Transverse colon (tissue), 4 donors: Measurements from ENCODE around the gene C19orf44. TPM values are rescaled to one million over a fixed set of nuclear protein-coding genes. Genes with fewer than 3 reads are reported as not detected.
"Not testable (repeated sequence)": the region's sequence is repeated elsewhere in the genome, so short reads cannot be mapped to it uniquely, and the experiment has no call there.

ENCODE experiments used
- DNase-seq: peaks from one replicate; pipeline ENCODE4 v3.0.0-alpha.2; 2019
- H3K27ac ChIP-seq, 4 donors: fragments of 200-600 bp; sonication (generic); 2 replicates each; pipeline ENCODE4 v1.5.1; 2016 to 2018; ENCODE audit warnings: inconsistent platforms in 4 of 4
- H3K27me3 ChIP-seq: fragments of 200-600 bp; sonication (generic); 2 replicates; pipeline ENCODE4 v1.5.1; 2017; ENCODE audit warnings: inconsistent platforms
- H3K36me3 ChIP-seq, 4 donors: fragments of 200-600 bp; sonication (generic); 2 replicates each; pipeline ENCODE4 v1.5.1; 2017 to 2019; ENCODE audit warnings: inconsistent platforms in 4 of 4
- H3K4me1 ChIP-seq, 4 donors: fragments of 200-600 bp; sonication (generic); 2 replicates each; pipeline ENCODE4 v1.5.1; 2017 to 2020; ENCODE audit warnings: inconsistent platforms in 4 of 4
- H3K4me3 ChIP-seq, 4 donors: fragments of 200-600 bp; sonication (generic); 1 replicate in 1 of 4; 2 replicates in 3 of 4; pipeline versions ENCODE4 v1.5.1 to v1.6.1; 2017 to 2019; ENCODE audit warnings: inconsistent platforms in 4 of 4
- H3K9me3 ChIP-seq, 2 donors: fragments of 200-600 bp; sonication (generic); 2 replicates each; pipeline ENCODE4 v1.5.1; 2017 to 2019; ENCODE audit warnings: inconsistent platforms in 2 of 2
- EP300 ChIP-seq: sonication (generic); formaldehyde crosslinking; IDR thresholded peaks from one replicate; pipeline ENCODE4 v1.6.1; 2017; ENCODE audit warnings: antibody characterized with exemption, low read depth
- POLR2A ChIP-seq: fragments of 450-650 bp; IDR thresholded peaks from one replicate; pipeline ENCODE4 v1.6.1; 2016; ENCODE audit warnings: antibody characterized with exemption, mild to moderate bottlenecking, moderate library complexity
- POLR2AphosphoS5 ChIP-seq, 3 donors: sonication (generic); formaldehyde crosslinking; IDR thresholded peaks; one replicate each; pipeline ENCODE4 v1.6.1; 2016; ENCODE audit warnings: antibody characterized with exemption in 3 of 3
- WGBS, 2 donors: methylation state at CpG; one replicate each; pipeline ENCODE4 v1.1.5; 2018; ENCODE audit warnings: low coverage in 1 of 2; 5-methylcytosine and 5-hydroxymethylcytosine counted together
- in situ Hi-C, 4 donors: fragments of 200-750 bp; cut with MboI; loops; one replicate each; pipeline versions ENCODE4 v1.15.0 to v1.15.1; 2017; ENCODE audit warnings: low sequenced_read_pairs in 3 of 4, low pct_ligation_motif_present in 1 of 4, low pct_unique_long_range_greater_than_20kb in 1 of 4
- intact Hi-C: fragments of 100-400 bp; cut with DNase I; formaldehyde crosslinking; loops from one replicate; pipeline ENCODE4 v1.15.1; 2023; ENCODE audit warnings: low total_unique reads
- total RNA-seq, 4 donors: library from RNA; depleted of rRNA; stranded (reverse); fragments of >200 nt; gene quantifications; one replicate each; pipeline ENCODE4 v1.1.0, GENCODE V29; 2016
- TF ChIP-seq, protein P1 (sequence below), 5 experiments: fragments of 200-600 bp in 3 of 5; fragments of 450-650 bp in 2 of 5; sonication (generic) in 3 of 5; IDR thresholded peaks; 1 replicate in 2 of 5; 2 replicates in 3 of 5; pipeline ENCODE4 v1.5.1; 2016 to 2017; ENCODE audit warnings: antibody characterized with exemption in 5 of 5, inconsistent platforms in 3 of 5, mild to moderate bottlenecking in 2 of 5, moderate library complexity in 1 of 5

The C19orf44 gene
- total RNA-seq, 4 donors from 2014 or later = 0.20 to 6.7 (median 1.6) TPM

DNA sequence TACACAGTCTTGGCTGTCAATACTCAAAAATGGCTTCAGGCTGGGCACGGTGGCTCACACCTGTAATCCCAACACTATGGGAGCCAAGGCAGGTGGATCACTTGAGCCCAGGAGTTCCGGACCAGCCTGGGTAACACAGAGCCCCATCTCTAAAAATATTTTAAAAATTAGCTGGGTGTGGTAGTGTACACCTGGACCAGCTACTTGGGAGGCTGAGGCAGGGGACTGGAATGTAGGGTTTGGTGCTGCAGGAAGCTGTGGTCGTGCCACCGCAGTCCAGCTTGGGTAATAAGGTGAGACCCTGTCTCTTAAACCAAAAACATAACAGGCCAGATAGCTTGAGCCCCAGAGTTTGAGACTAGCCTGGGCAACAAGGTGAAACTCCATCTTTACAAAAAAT is 52.8 kb downstream of the C19orf44 start:
- H3K27me3 ChIP-seq = no peaks in the 10 kb centered on the region
- H3K36me3 ChIP-seq = peaks cover 0 to 12% (median 5%) of the 10 kb centered on the region in 4 donors
- no peaks in the 10 kb centered on the region for H3K9me3 ChIP-seq
- H3K27ac ChIP-seq = no peak overlapping the region
- in situ Hi-C loops = no loop called here
- no peak for TF ChIP-seq POLR2AphosphoS5 (IDR thresholded peaks at IDR 0.05)
- intact Hi-C loops = no loop called here
- H3K4me3 ChIP-seq = no peak overlapping the region
- DNase-seq = no peak
- H3K4me1 ChIP-seq = peaks cover 0 to 4% (median 0%) of the 10 kb centered on the region in 4 donors
- 92% methylated on average over 4 of the region's 4 CpGs; no CpG with 5 or more reads in 1 of the 2 donors for WGBS, 2 donors

- intact Hi-C loops, H3K9me3 ChIP-seq: not testable (repeated sequence)
- H3K36me3 ChIP-seq = peaks cover 0 to 23% (median 6%) of the 10 kb centered on the region in 4 donors
Measured at GRCh38 chr19:16551902-16552301, 55.7 kb downstream of the C19orf44 start.

DNA sequence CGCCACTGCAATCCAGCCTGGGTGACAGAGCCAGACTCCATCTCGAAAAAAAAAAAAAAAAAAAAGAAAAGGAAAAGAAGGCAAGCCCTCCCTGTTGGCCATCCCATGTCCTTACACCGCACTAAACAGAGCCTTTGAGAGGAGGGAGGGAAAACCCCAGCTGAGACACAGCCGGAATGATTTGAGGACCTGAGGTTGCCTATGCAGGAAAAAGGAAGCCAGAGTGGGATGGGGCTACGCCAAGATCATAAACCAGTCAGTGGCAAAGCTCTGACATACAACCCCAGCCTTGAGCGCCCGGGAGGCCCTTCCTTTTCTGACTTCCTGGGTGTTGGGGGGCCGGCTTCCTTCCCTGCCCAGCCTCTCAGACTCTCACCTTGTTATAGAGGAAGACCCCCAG is 58.6 kb downstream of the C19orf44 start:
- peaks cover 0 to 26% (median 6%) of the 10 kb centered on the region in 4 donors for H3K36me3 ChIP-seq
- no peak overlapping the region for H3K27ac ChIP-seq
- H3K27me3 ChIP-seq = no peaks in the 10 kb centered on the region
- in situ Hi-C loops = no loop called here
- H3K4me3 ChIP-seq = no peak overlapping the region
- no peaks in the 10 kb centered on the region for H3K4me1 ChIP-seq
- DNase-seq = no peak
- no peak for TF ChIP-seq EP300
- no peak for TF ChIP-seq POLR2AphosphoS5 (IDR thresholded peaks at IDR 0.05)
- TF ChIP-seq, protein P1, sequence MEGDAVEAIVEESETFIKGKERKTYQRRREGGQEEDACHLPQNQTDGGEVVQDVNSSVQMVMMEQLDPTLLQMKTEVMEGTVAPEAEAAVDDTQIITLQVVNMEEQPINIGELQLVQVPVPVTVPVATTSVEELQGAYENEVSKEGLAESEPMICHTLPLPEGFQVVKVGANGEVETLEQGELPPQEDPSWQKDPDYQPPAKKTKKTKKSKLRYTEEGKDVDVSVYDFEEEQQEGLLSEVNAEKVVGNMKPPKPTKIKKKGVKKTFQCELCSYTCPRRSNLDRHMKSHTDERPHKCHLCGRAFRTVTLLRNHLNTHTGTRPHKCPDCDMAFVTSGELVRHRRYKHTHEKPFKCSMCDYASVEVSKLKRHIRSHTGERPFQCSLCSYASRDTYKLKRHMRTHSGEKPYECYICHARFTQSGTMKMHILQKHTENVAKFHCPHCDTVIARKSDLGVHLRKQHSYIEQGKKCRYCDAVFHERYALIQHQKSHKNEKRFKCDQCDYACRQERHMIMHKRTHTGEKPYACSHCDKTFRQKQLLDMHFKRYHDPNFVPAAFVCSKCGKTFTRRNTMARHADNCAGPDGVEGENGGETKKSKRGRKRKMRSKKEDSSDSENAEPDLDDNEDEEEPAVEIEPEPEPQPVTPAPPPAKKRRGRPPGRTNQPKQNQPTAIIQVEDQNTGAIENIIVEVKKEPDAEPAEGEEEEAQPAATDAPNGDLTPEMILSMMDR (IDR thresholded peaks at IDR 0.05) = no peak
- no peak for TF ChIP-seq POLR2A
- WGBS, 2 donors = 79 to 82% methylated on average over 2 to 8 of the region's 8 CpGs
- no peaks in the 10 kb centered on the region for H3K9me3 ChIP-seq
- intact Hi-C loops = no loop called here

More at GRCh38 chr19:16551902-16552301, 55.7 kb downstream of the C19orf44 start:
- H3K27ac ChIP-seq, H3K4me3 ChIP-seq, H3K4me1 ChIP-seq, H3K27me3 ChIP-seq, DNase-seq, in situ Hi-C loops: not testable (repeated sequence)
- 93% methylated on average over 6 of the region's 6 CpGs; no CpG with 5 or more reads in 1 of the 2 donors for WGBS, 2 donors

DNA sequence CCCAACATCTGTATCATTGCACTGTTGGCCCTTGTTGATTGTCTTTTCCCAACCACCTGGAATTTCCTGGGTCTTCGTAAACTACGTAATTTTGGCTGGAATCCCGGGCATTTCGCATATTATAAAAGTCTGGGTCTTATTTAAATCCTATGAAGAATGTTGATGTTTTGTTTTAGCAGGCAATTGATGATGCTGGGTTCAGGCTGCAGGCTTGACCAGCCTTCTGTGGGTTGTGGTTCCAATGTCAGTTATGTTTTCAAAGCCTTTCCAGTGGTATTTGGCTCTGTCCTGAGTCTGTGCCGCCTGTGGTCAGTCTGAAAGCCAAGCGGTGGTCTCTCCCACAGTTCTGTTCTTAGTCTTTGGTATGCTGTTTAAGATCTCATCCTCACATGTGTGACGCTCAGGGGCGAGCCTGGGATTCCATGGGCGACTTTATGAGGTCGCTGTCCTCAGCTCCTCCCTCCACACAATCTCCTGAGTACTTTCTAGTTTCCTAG is 63.6 kb downstream of the C19orf44 start:
- WGBS, 2 donors = 80 to 95% methylated on average over 2 to 10 of the region's 10 CpGs
- H3K36me3 ChIP-seq = peaks cover 0 to 42% (median 9%) of the 10 kb centered on the region in 4 donors
- TF ChIP-seq POLR2A (no peak), POLR2AphosphoS5 (IDR thresholded peaks at IDR 0.05) (no peak), EP300 (no peak)
- TF ChIP-seq, protein P1 (IDR thresholded peaks at IDR 0.05) = no peak
- no peak overlapping the region for H3K4me3 ChIP-seq
- H3K9me3 ChIP-seq = no peaks in the 10 kb centered on the region
- in situ Hi-C loops (no loop called here), intact Hi-C loops (no loop called here)
- H3K4me1 ChIP-seq = no peaks in the 10 kb centered on the region
- DNase-seq = no peak
- no peaks in the 10 kb centered on the region for H3K27me3 ChIP-seq
- no peak overlapping the region for H3K27ac ChIP-seq

GRCh38 chr19:16561382-16561781 is 65.2 kb downstream of the C19orf44 start:
- DNase-seq = no peak
- in situ Hi-C loops = no loop called here
- intact Hi-C loops = no loop called here
- Histone ChIP-seq H3K36me3 (peaks cover 0 to 37% (median 12%) of the 10 kb centered on the region in 4 donors), H3K27ac (no peak overlapping the region), H3K9me3 (no peaks in the 10 kb centered on the region), H3K4me3 (no peak overlapping the region), H3K27me3 (no peaks in the 10 kb centered on the region), H3K4me1 (no peaks in the 10 kb centered on the region)
- TF ChIP-seq, protein P1 (IDR thresholded peaks at IDR 0.05) = no peak
- TF ChIP-seq EP300 = no peak
- TF ChIP-seq POLR2A = no peak
- no peak for TF ChIP-seq POLR2AphosphoS5 (IDR thresholded peaks at IDR 0.05)
- 92% methylated on average over 8 of the region's 8 CpGs; no CpG with 5 or more reads in 1 of the 2 donors for WGBS, 2 donors
